ENCODE data around the gene GPR32.

GPR32 gene

GRCh38 chr19:50785329-50785728, 15.1 kb downstream of the GPR32 start:
- no peak for DNase-seq

DNA sequence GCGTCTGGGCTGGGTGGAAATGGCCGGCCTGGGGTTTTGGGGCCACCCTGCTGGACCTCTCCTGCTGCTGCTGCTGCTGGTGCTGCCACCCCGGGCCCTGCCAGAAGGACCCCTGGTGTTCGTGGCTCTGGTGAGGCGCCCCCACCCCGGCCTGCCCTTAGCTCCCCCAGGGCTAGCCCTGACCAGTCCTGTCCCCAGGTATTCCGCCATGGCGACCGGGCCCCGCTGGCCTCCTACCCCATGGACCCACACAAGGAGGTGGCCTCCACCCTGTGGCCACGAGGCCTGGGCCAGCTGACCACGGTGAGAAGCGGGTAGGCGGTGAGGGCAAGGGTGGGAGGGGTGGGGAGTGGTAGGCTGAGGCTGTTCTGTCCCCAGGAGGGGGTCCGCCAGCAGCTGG, 20.1 kb downstream of the GPR32 start, which contains the start of gene ACP4:
Gene ACP4 (plus strand): TSS at position 20 of the 400 bp plus-strand sequence. CDS start 0 bp downstream, at position 20.
- DNase-seq = no peak

- no peak for DNase-seq
Observed at GRCh38 chr19:50790922-50791467, 20.7 kb downstream of the GPR32 start.

GRCh38 chr19:50791594-50792271, 21.5 kb downstream of the GPR32 start:
- DNase-seq = no peak

- DNase-seq = no peak
Observed at GRCh38 chr19:50792272-50793250, 22.3 kb downstream of the GPR32 start.

DNA sequence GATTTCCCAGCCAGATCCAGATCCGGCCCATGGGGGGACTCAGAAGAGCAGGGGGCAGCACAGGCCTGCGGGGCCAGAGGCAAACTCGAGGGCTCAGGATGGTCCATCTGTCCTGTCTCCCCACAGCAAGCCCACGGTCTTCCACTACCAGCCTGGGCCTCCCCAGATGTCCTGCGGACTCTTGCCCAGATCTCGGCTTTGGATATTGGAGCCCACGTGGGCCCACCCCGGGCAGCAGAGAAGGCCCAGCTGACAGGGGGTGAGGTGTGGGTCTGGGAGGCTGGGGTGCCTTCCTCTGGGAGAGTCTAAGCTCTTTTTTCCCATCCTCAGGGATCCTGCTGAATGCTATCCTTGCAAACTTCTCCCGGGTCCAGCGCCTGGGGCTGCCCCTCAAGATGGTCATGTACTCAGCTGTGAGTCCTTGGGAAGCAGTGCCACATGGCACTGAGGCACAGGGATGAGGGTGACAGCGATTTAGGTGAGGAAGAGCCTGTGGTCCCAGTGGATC, 23.3 kb downstream of the GPR32 start:
- no peak for DNase-seq

GRCh38 chr19:50794074-50794875, 24.0 kb downstream of the GPR32 start:
- DNase-seq = no peak

GRCh38 chr19:50794876-50795663, 24.8 kb downstream of the GPR32 start:
- DNase-seq = no peak

GRCh38 chr19:50795664-50796073, 25.4 kb downstream of the GPR32 start:
- no peak for DNase-seq

- DNase-seq = no peak
Observed at GRCh38 chr19:50796128-50796633, 25.9 kb downstream of the GPR32 start.

DNA sequence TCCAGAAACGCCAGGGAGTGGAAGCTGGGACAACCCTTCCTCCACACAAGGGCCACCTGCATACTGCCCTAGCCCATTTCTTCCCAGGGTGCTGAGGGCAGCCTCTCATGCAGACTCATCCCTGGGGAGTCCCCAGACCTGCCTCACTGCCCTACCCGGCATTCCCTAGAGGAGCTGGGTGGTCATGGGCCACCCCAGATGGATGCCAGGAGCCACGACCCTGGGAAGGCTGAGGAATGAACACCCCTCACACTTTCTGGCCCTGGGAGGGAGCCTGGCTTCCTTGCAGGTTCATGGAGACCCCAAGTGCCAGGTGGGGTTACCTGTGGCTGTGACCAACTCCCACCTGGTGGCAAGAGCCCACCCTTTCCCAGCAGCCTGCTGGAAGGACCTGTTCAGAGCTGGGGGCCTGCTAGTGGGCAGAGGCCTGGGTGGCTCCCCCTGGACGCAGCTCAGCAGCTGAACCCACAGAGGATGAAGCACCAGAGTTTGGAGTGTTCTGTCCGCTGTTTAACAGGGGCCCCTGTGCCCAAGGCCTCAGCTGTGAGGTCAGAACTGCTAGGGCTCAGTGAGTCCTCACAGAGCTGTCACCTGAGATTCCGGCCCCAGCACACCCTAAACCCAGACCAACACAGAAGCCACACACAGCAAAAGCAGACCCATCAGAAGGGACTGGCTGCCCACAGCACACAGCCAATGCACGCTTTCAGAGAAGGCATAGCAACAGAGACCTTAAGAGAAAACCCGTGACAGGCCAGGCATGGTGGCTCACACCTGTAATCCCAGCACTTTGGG, 26.6 kb downstream of the GPR32 start:
- DNase-seq = no peak

DNA sequence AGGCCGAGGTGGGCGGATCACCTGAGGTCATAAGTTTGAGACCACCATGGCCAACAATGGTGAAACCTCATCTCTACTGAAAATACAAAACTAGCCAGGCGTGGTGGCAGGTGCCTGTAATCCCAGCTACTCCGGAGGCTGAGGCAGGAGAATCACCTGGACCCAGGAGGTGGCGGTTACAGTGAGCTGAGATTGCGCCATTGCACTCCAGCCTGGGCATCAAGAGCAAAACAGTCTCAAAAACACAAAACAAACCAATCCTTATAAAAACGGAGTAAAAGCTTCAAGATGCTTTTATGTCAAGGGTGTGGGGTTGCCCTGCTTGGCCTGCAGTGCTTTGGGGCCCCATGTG, 27.1 kb downstream of the GPR32 start:
- no peak for DNase-seq

DNA sequence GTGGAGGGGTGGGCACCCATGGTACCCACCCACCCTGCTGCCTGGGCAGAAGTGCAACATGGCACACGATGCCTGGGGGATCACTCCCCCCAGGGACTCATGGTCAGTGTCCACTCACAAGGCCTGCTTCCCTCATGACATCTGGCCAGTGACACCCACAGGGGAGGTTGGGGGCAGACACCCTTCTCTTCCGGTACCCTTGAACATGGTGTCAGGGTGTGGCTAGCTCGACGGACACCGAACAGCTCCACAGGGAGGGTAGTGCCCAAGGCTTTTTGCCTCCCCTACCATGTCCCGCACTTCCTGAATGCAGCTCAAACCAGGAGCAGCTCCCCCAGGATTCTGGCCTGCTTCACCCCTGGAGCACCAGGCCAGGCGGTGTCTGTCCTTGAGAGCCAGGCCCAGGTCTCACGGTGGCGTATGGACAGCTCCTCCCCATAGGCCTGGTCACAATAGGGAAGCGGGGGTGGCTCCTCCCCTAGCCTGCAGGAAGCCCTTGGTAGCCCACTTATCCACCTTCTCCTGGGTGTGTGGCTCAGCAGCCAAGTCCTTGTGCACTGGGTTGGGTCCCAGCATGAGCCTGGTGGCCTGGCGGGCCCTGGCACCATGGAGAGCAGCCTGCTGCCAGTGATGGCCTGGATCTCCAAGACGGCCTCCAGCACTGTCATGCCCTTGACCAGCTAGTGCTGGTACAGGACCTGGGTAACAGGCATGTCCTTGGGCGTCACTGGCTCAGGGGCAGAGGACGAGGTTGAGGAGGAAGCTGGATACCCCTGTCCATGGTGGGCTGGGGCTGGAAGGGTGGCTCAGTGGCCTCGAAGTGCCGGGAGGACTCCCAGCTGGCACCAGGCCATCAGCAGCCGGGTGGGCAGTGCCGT, 27.8 kb downstream of the GPR32 start:
- DNase-seq = no peak

- DNase-seq = no peak
Observed at GRCh38 chr19:50798659-50799546, 28.6 kb downstream of the GPR32 start.

DNA sequence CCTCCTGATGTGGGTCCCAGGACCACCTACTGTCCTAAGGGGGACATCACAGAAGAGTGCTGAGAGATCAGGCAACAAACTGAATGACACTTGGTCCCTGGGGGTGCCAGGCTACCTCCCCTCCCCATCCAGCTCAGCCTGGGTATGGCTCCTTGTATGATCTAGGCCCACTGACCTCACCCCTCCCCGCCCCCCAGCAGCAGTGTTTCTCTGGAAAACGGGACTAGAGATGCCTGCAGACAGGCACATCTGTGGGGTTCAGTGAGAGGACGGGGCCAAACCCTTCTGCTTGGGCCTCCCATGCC, 29.2 kb downstream of the GPR32 start:
- no peak for DNase-seq

DNA sequence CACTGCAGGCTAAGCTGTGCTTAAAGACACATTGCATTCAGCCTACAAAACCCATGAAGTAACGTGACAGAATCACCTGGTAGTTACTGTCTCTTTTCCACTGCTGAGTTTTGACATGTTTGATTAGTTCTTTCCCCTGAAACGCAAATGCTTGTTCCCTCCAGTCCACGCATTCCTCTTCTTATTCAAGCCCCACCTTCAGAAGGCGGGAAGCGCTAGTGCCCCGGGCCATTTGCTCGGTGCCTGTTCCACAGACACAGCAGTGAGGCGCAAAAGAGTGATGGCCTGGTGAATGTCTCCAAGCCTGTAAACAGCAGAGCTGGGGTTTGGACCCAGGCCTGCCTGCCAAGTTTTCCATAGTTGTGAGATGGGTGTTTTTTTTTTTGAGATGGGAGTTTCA, 30.8 kb downstream of the GPR32 start:
- DNase-seq = no peak

GRCh38 chr19:50803633-50804419, 33.6 kb downstream of the GPR32 start:
- peak; percentile 15 for DNase-seq
